Ovary (tissue), 10 donors: ENCODE data around the gene GPR107. TPM values are rescaled to one million over a fixed set of nuclear protein-coding genes. Genes with fewer than 3 reads are reported as not detected.
"Not testable (repeated sequence)": the region's sequence is repeated elsewhere in the genome, so short reads cannot be mapped to it uniquely, and the experiment has no call there.

Experiments
- DNase-seq, 5 donors: peaks; one replicate each; pipeline ENCODE4 v3.0.0-alpha.2; 2019 to 2020
- H3K27ac ChIP-seq, 2 donors: fragments of 200-600 bp; one replicate each; pipeline versions ENCODE4 v1.5.1 to v1.8.0; 2019 to 2022
- H3K27me3 ChIP-seq: fragments of 200-600 bp; one replicate; pipeline ENCODE4 v1.8.0; 2022
- H3K36me3 ChIP-seq: fragments of 200-600 bp; sonication (generic); one replicate; pipeline ENCODE4 v1.5.1; 2019
- H3K4me1 ChIP-seq: one replicate; pipeline ENCODE4 v1.8.1; 2013; ENCODE audit warnings: mild to moderate bottlenecking, moderate library complexity; ENCODE audit not compliant: insufficient read depth
- H3K4me3 ChIP-seq: fragments of 200-600 bp; sonication (generic); one replicate; pipeline ENCODE4 v1.5.1; 2017
- H3K9me3 ChIP-seq, 2 donors: fragments of 200-600 bp in 1 of 2; sonication (generic) in 1 of 2; one replicate each; pipeline versions ENCODE4 v1.5.1 to v1.8.1; 2013 to 2019; ENCODE audit warnings: mild to moderate bottlenecking in 1 of 2, moderate library complexity in 1 of 2
- EP300 ChIP-seq: sonication (generic); formaldehyde crosslinking; IDR thresholded peaks from one replicate; pipeline ENCODE4 v1.6.1; 2017; ENCODE audit warnings: antibody characterized with exemption
- POLR2A ChIP-seq: fragments of 450-650 bp; IDR thresholded peaks from one replicate; pipeline ENCODE4 v1.6.1; 2017; ENCODE audit warnings: antibody characterized with exemption, mild to moderate bottlenecking, moderate library complexity
- WGBS, 3 donors: extraction: QIAGEN DNeasy Blood & Tissue Kit in 1 of 3; methylation state at CpG; one replicate each; pipeline versions ENCODE4 v1.1.5 to v1.1.7; 2013 to 2017; 5-methylcytosine and 5-hydroxymethylcytosine counted together
- intact Hi-C, 4 donors: fragments of 100-400 bp; cut with DNase I; formaldehyde crosslinking; loops; one replicate each; pipeline versions ENCODE4 v1.11.0 to v1.15.1; 2022 to 2023
- long read RNA-seq, 3 donors: library from polyadenylated mRNA in 2 of 3; unstranded in 2 of 3; transcript quantifications; one replicate each; pipeline ENCODE4 v2.0.0 and lab custom pipeline, GENCODE V29; 2021 to 2026
- polyA plus RNA-seq, 2 donors: library from polyadenylated mRNA; stranded (reverse); fragments of 200-250 nt in 1 of 2; fragments of 350-450 nt in 1 of 2; fragmentation: Illumina TruSeq in 1 of 2; extraction: RNeasy Lipid Tissue Mini Kit (QIAGEN cat#74804) in 1 of 2; gene quantifications; one replicate each; pipeline ENCODE4 v1.2.3, GENCODE V29; 2013 to 2014
- total RNA-seq, 7 donors: library from RNA; depleted of rRNA in 2 of 7; stranded (reverse); fragments of >200 nt in 2 of 7; fragmentation: NEBNext Ultra II Directional in 3 of 7; extraction: Animal tissue kit (Norgen Biotek cat#: 25700) in 3 of 7; gene quantifications; one replicate each; pipeline versions ENCODE4 v1.1.0 to v1.2.4, GENCODE V29; 2016 to 2023
- TF ChIP-seq, protein P1 (sequence below), 3 donors: fragments of 450-650 bp in 2 of 3; fragments of 200-600 bp in 1 of 3; IDR thresholded peaks; one replicate each; pipeline versions ENCODE4 v1.5.1 to v1.8.0; 2016 to 2022; ENCODE audit warnings: antibody characterized with exemption in 3 of 3, mild to moderate bottlenecking in 1 of 3
- donor health status: DM: no; HTN: no; CAD: no; lungs with moderate emphysema.
- donor health status: DM: no; HTN: no; CAD: no.
- donor health status: Bipolar disorder and iron deficiency.
- donor health status: DM: yes; HTN: yes; CAD: no.
- donor health status: DM: no; HTN: no; CAD: no.
- donor health status: DM: yes; HTN: yes; CAD: no.

GPR107 gene
- total RNA-seq (10 to 100 TPM; 11.6 to 34.4 (median 28.3) TPM), polyA plus RNA-seq (10 to 100 TPM; 16.3 to 44.0 TPM)
- long read RNA-seq, donor 1, full-length matches to known transcripts = 2 of 14 reads
- long read RNA-seq, donor 1, partial matches to known transcripts = 2 of 14 reads
- long read RNA-seq, donor 1, other reads (novel, unspliced or antisense) = 10 of 14 reads
- long read RNA-seq, donor 2, full-length matches to known transcripts = 5 of 13 reads
- long read RNA-seq, donor 2, partial matches to known transcripts = 8 of 13 reads
- long read RNA-seq, donor 2, other reads (novel, unspliced or antisense) = 0 of 13 reads
- long read RNA-seq, donor 3, full-length matches to known transcripts = 4 of 11 reads
- long read RNA-seq, donor 3, partial matches to known transcripts = 5 of 11 reads
- long read RNA-seq, donor 3, other reads (novel, unspliced or antisense) = 2 of 11 reads

DNA sequence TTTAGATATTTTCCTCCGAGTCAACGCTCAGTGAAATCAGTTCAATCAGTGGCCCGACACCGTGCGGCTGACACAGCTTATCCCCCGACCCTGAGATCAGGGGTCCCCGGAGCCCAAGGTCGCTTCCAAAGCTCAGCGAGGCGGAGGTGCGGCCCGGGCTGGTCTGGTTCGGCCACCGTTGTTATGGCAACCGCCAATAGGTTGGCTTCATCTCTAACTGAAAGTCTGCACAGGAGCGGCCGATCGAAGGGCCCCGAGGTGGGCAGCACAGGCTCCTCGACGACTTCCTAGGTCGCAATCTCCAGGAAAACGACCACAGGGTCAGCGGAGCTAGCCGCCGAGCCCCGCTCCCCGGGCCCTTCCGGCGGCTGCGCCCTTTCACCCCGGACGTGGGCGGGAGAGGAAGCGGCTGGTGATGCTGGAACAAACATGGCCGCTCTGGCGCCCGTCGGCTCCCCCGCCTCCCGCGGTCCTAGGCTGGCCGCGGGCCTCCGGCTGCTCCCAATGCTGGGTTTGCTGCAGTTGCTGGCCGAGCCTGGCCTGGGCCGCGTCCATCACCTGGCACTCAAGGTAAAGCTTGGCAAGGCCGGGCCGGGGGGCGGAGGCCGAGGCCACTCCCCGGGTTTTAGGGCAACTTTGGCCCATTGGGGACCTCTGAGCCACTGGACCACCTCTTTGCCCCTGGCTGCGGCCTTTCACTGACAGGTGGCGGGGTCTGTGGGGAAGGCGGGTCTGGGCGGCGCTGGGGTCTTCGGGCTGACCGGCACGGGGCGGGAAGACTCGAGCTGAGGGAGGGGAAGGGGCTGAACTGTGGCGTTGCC lies at the start of gene GPR107:
TSS of gene GPR107 (plus strand) at position 403 of the 821 bp plus-strand sequence. CDS start at position 430, 27 bp downstream.
- intact Hi-C loops = no loop called here
- 0 to 1% (median 1%) methylated on average over 40 to 64 of the region's 64 CpGs for WGBS, 3 donors

DNA sequence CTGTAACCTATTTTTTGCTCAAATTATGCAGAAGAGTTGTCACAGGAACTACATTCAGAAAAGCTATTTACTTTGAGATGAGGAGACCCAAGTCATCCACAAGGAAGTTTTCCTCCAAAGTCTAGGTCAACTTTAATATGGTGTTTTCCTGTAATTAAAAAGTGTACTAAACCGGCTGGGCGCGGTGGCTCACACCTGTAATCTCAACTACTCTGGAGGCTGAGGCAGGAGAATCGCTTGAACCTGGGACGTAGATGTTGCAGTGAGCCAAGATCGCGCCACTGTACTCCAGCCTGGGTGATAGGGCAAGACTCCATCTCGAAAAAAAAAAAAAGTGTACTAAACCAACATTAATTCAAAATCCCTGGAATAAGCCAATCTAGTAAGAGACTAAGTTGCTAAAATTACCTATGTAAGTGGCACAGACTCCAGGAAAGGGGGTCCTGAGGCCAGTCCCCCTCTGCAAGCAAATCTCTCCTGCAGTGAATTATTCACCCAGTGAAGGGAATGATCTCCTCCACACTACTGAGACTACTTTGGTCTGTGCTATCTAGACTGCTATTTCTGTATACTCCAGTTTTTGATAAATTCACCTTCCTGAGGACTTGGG lies 49.7 kb upstream of the GPR107 start:
- no peak for TF ChIP-seq EP300
- TF ChIP-seq, protein P1, sequence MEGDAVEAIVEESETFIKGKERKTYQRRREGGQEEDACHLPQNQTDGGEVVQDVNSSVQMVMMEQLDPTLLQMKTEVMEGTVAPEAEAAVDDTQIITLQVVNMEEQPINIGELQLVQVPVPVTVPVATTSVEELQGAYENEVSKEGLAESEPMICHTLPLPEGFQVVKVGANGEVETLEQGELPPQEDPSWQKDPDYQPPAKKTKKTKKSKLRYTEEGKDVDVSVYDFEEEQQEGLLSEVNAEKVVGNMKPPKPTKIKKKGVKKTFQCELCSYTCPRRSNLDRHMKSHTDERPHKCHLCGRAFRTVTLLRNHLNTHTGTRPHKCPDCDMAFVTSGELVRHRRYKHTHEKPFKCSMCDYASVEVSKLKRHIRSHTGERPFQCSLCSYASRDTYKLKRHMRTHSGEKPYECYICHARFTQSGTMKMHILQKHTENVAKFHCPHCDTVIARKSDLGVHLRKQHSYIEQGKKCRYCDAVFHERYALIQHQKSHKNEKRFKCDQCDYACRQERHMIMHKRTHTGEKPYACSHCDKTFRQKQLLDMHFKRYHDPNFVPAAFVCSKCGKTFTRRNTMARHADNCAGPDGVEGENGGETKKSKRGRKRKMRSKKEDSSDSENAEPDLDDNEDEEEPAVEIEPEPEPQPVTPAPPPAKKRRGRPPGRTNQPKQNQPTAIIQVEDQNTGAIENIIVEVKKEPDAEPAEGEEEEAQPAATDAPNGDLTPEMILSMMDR (IDR thresholded peaks at IDR 0.05) = no peak
- TF ChIP-seq POLR2A = no peak
- Histone ChIP-seq H3K4me1 (peaks cover 2% of the 10 kb centered on the region), H3K27me3 (no peaks in the 10 kb centered on the region), H3K4me3 (no peak overlapping the region), H3K9me3 (no peaks in the 10 kb centered on the region), H3K27ac (no peak overlapping the region), H3K36me3 (no peaks in the 10 kb centered on the region)
- intact Hi-C loops = no loop called here
- 83 to 89% (median 85%) methylated on average over 8 of the region's 8 CpGs for WGBS, 3 donors
- no peak for DNase-seq

More for the DNA sequence above, at the start of gene GPR107:
- TF ChIP-seq, protein P1 (IDR thresholded peaks at IDR 0.05) = no peak
- peak; percentile 55 for TF ChIP-seq POLR2A
- peak; percentile 74 to 89 (median 83) for DNase-seq
- Histone ChIP-seq H3K27ac (peak within 1 kb of the TSS; percentile 43 to 57), H3K36me3 (no peaks in the 10 kb centered on the region), H3K4me1 (peaks cover 3% of the 10 kb centered on the region), H3K9me3 (no peaks in the 10 kb centered on the region), H3K27me3 (no peaks in the 10 kb centered on the region), H3K4me3 (peak within 1 kb of the TSS; percentile 98)

DNA sequence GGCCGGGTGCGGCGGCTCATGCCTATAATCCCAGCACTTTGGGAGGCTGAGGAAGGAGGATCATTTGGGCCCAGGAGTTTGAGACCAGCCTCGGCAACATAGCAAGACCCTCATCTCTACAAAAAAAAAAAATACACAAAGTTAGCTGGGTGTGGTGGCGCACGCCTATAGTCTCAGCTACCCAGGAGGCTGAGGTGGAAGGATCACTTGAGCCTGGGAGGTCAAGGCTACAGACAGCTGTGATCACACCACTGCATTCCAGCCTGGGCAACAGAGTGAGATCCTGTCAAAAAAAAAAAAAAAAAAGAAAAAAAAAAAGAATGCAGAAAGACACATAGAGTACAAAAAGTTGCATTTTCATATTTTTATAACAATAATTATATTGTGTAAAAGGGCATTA lies 46.8 kb upstream of the GPR107 start:
- H3K27me3 ChIP-seq, H3K27ac ChIP-seq, DNase-seq, H3K9me3 ChIP-seq, intact Hi-C loops, H3K4me1 ChIP-seq, H3K36me3 ChIP-seq, H3K4me3 ChIP-seq: not testable (repeated sequence)
- WGBS, 3 donors = 87 to 93% (median 88%) methylated on average over 6 of the region's 6 CpGs

DNA sequence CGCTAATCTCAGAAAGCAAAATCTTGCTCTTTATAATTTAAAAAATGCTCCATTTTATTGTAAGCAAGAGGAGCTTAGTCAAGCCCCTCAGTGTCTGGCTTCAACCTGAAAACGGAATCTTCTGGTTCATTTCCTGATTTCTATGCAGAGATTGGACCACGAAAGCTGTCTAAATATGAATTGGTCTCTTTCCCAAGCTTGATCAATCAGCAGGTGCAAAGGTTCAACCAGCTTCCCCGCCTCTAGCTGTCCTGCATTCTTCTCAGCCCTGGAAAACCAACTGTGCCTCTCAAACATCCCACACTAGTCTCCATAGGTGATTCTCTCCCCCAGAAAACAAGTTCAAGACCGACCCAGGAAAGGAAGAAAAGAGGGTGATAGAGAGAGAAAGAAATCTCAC lies 45.2 kb upstream of the GPR107 start:
- intact Hi-C loops = no loop called here
- no peaks in the 10 kb centered on the region for H3K36me3 ChIP-seq
- TF ChIP-seq EP300 = no peak
- no peaks in the 10 kb centered on the region for H3K4me1 ChIP-seq
- H3K27me3 ChIP-seq = no peaks in the 10 kb centered on the region
- no peak overlapping the region for H3K4me3 ChIP-seq
- 77 to 81% (median 79%) methylated on average over 5 of the region's 5 CpGs for WGBS, 3 donors
- no peaks in the 10 kb centered on the region for H3K9me3 ChIP-seq
- no peak overlapping the region for H3K27ac ChIP-seq
- DNase-seq = no peak

DNA sequence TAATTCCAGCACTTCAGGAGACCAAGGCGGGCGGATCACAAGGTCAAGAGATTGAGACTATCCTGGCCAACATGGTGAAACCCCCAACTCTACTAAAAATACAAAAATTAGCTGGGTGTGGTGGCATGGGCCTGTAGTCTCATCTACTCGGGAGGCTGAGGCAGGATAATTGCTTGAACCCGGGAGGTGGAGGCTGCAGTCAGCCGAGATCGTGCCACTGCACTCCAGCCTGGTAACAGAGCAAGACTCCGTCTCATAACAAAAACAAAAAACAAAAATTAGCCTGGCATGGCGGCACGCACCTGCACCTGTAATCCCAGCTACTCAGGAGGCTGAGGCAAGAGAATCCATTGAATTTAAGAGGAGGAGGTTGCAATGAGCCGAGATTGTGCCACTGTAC lies 44.2 kb upstream of the GPR107 start:
- H3K4me3 ChIP-seq, DNase-seq, H3K27ac ChIP-seq, intact Hi-C loops, H3K4me1 ChIP-seq, H3K9me3 ChIP-seq, H3K27me3 ChIP-seq, H3K36me3 ChIP-seq: not testable (repeated sequence)
- 94 to 96% (median 95%) methylated on average over 10 of the region's 10 CpGs for WGBS, 3 donors
